HG03439 (cell line): ENCODE results near the gene ARFIP1.

Experiments used
- ATAC-seq: cut with Tn5 transposase; IDR thresholded peaks from one replicate; pipeline ENCODE4 v1.9.1; 2021; ENCODE audit warnings: mild to moderate bottlenecking, moderate library complexity; ENCODE audit not compliant: unreplicated experiment

ARFIP1 gene

GRCh38 chr4:152936446-152937335 lies 156.9 kb downstream of the ARFIP1 start:
- no peak for ATAC-seq

DNA sequence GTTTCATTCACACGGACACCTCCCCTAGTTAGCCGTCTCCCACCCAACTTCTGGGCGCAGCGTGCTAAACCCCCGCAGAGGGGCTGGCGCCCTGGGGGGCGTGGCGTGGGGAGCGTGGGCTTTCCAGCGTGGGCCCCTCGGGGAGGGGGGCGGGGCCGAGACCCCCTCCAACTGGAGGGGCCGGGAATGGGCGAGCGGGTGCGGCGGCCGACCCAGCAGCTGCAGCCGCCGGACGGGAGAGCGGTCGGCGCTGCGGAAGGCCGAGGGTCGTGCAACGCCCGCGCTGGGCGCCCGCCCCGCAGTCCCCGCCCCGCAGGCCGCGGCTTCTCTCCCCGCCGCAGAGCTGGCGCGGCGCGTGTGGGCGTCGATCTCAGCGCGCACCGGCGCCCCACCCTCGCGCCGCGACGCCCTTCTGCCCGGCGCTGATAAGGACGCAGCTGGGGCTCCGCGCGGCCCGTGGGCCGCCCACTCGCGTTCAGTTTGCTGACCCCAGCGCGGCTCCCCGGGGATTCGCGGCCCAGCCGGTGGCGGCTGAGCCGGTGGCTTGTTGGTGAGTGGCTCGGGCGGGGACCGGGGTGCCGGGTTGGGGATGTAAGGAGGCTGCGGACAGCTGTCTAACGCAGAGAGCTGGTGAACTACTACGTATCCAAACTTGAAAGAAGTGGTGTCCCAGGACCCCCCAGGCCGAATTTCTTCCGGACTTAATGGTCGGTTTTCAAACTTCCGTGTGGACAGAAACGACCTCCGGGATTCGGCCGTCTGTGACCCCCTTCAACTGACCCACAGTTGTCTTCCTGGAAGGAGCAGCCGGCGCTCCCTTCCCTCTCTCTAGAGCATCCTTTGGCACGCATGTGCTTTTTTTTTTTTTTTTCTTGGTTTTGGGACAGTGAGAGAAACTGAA lies 157.8 kb downstream of the ARFIP1 start:
- no peak for ATAC-seq

DNA sequence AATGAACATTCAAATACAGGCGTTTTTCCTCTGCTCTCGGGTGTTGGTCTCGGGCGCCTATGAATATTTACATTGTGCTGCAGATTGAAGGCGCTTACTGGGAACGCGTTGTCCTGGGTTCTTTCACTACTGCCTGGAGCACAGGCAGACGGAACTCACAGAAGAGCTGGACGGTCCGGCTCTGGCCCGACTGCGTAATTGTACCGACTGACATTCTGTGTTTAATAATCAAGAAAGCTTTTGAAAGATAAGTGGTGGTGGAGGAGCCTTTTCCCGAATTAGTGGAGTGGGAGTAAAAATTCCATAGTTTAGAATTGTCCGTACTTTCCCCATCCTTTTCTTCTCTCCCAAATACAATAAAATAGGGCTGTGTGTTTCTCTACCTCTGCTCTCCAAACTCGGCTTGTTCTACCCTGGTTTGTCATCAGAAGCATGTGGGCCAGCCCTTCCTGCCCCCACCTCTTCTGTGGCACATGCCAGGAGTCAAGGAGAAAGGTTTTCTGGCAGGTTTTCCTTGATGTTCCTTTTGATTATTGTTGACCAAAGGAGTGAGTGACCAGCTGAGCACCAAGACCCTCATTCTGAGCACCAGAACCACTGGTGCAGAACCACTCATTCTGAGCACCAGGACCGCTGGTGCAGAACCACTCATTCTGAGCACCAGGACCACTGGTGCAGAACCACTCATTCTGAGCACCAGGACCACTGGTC lies 158.6 kb downstream of the ARFIP1 start:
- no peak for ATAC-seq

DNA sequence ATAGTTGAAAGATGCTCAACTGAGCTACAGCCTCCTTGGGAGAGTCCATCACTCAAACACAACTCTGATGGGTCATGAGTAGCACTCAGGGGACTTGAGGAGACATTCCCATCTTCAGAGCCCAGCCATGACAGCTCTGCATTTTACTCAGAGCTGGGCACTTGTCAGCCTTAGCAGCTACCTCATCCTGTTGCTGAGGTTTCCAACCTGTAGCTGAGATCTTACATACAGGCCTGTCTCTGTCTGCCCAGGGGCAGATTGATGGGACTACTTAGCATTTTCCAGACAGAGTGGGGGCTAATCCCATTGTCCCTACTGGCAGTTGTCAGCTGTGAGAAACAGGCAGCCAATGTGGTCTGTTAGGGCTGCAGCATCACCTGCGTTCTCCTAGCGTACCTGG lies 159.9 kb downstream of the ARFIP1 start:
- ATAC-seq, result no peak

DNA sequence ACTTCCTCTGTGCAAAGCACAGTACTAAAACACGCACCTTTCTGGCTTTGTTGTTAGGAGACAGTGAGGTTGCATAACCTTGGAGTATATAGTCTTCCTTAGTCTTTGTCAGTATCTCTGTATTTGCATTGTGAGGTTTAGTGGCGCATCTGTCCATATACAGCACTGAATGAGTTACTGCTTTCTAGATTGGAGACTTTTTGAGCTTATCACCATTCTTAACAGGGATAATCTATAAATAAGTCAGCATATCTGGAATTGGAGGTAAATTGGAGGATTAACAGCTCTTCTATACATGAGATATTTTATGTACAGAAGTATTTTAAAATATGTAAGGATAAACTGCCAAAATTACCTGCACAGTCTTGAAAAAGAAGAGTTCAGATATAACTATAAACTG lies 160.7 kb downstream of the ARFIP1 start:
- no peak for ATAC-seq

DNA sequence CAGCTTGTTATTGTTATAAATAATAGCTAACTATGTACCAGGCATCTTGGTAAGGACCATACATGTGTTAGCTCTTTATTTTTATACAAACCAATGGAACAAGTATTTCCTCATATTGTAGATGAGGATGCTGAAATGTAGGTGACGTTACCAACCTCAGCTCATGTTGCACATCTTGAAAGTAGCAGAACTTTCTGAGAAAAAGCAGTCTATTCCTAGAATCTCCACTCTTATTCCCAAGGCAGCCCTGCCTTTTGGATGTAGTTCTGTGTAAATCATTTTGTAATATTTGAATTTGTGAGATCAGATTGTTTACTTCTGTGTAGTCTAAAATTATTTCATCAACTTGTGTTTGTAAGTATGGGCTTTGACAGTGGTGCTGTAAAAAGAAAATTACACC lies 161.7 kb downstream of the ARFIP1 start:
- no peak for ATAC-seq

GRCh38 chr4:152942346-152942745 lies 162.6 kb downstream of the ARFIP1 start:
- no peak for ATAC-seq

GRCh38 chr4:152943672-152944071 lies 163.9 kb downstream of the ARFIP1 start:
- no peak for ATAC-seq

DNA sequence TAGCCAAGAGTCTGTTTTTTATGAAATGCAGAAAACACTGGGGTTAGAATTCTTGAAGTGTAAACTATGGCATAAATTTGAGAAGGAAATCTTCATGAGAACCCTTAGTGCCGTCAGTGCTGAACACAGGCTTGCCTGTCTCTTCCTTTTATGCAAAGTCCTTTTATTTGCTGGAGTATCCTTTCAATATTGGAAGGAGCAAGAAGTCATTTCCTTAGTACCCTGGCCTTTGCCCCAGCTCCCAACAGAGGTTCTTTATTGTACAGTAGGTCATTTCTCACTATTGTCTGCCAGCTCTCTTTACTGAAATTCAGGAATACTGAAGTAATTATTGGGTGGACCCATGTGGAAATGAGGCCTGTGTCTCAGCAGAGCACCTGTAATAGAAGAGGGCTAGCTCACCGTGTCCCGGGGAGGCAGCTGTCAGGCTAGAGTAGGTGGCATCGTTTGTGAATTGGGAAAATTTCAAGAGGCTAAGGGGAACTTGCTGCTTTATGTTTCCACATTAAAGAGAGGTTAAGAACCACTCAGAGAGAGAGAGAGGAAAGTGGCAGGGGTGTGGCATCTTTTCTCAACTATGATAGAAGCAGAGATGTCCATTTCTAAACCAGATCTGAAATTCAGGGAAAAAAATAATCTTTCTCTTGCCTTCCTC lies 165.0 kb downstream of the ARFIP1 start:
- ATAC-seq, result no peak

DNA sequence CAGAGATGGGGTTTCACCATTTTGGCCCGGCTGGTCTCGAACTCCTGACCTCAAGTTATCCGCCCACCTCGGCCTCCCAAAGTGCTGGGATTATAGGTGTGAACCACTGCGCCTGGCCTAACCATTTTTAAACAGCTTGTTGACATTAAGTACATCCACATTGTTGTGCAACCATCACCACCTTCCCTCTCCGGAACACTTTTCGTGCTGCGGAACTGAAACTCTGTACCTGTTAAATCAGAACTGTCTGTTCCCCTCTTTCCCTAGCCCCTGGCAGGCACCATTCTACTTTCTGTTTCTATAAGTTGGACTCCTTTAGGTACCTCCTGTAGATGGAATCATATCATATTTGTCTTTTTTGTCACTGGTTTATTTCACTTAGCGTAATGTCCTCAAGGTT lies 165.9 kb downstream of the ARFIP1 start:
- no peak for ATAC-seq

DNA sequence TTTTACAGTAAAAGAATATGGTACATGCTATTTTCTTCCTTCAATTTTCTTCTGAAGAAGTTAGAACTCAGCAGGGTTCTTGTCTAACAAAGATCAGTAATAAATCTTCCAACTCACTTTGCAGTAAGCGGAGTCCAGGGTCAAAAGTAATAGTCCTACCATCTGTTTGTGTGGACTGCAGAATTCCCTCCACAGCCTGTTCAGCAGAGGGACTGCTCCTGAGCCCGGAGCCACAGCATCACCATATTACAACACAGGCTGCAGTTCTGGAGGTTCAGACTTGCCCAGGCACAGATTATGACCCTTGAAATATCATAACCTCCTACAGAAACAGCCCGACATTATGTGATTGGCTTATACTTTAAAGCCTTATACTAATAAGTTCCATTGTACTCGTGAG lies 166.7 kb downstream of the ARFIP1 start:
- no peak for ATAC-seq

- no peak for ATAC-seq
Observed at GRCh38 chr4:152947311-152947710, 167.6 kb downstream of the ARFIP1 start.

- ATAC-seq, result no peak
Observed at GRCh38 chr4:152949930-152950329, 170.2 kb downstream of the ARFIP1 start.

- ATAC-seq, result no peak
Observed at GRCh38 chr4:152950402-152951274, 170.9 kb downstream of the ARFIP1 start.

DNA sequence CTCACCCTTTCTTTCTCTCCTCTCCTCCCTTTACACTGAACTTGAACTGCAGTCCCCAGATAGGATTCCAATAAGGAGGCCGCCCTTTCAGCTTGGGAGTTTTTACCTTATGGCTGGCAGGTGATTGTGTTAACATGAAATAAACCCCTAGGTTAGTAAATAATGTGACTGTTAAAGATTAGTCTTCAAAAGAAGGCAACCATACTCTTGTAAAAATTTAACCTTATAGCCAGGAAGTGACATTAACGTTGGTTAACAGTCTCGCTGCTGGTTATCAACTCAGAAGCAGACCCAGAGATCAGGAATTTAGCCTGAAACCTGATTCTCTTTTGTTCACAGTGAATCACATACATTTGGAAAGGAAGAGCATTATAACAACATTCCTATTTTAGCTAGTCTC lies 171.6 kb downstream of the ARFIP1 start:
- ATAC-seq, result no peak

- no peak for ATAC-seq
Observed at GRCh38 chr4:152953514-152953913, 173.8 kb downstream of the ARFIP1 start.

GRCh38 chr4:152954741-152955140 lies 175.0 kb downstream of the ARFIP1 start:
- ATAC-seq, result no peak

GRCh38 chr4:152956147-152956546 lies 176.4 kb downstream of the ARFIP1 start:
- ATAC-seq, result no peak

DNA sequence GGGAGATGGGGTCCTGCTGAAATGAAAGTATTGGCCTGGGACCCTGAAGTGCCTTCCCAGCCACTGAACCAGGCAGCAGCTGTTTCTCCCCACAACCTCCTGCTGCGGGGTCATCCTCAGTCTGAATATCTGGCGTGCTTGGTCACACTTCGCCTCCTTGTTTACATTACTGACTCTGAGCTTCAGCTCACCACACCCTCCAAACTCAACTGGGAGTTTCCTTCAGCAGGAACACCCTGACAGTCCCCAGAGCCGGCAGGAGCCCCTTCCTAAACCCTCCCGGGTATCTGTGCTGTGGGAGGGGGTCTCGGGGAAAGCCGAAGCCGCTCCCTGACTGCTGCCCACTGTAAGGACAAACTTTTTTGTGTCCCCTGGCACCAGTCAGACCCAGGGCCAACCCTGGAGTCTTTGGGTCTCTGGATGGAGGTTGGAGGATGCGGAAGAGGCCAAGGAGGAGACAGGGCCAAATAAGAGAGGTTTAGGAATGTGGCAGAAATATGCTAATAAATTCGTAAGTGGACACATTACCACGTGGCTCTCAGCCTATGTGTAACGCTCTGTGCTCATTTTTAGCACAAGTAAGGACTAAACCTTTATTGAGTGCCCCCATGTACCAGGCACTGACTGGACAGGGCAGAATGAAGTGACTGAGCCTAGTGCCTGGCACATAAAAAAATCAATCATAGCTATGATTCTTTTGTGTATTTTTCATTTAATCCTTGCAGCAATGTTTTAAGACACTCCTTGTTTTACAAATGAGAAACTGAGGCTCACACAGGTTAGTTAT lies 177.1 kb downstream of the ARFIP1 start:
- ATAC-seq, result no peak
